ENCODE results near the gene HSPA12A. TPM values are rescaled to one million over a fixed set of nuclear protein-coding genes. Genes with fewer than 3 reads are reported as not detected.

The HSPA12A gene
- total and polyA plus RNA-seq, 9 of the 15 experiments (the other 6 are each of a cell fraction or from before 2014, with no cell fraction given), result 0.01 to 0.18 (median 0.04) TPM; not detected in 4

DNA sequence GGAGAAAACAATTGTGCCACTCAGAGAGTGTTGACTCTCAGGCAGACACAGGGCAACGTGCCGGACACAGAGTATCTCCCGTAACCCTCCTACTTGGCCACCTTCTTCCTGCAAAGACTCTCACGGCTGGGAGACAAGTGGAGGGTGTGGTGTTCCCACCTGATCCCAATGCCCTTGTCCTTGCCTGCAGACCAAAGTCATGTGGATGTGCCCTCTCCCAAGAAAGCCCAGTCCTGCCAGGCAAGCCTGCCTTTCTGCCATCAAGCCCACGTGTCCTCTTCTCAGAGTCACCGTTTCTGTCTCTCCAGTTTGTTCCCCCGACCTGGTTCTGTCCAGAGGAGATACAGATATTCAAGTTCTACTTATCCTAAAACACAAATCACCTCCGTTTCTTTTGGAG, 120.9 kb downstream of the HSPA12A start:
- ChIA-PET POLR2A (no interaction called here), CTCF (ENCODE audit: low intra/inter-chr PET ratio) (no interaction called here)
- Histone ChIP-seq H3K36me3 (ENCODE audit: control insufficient read depth, insufficient read depth, low read length) (no peaks in the 10 kb centered on the region), H2AFZ (ENCODE audit: low read depth, low read length) (no peak overlapping the region), H3K9me3 (replicated peaks; ENCODE audit: control insufficient read depth, insufficient read depth, low read depth, low read length) (no peaks in the 10 kb centered on the region), H3K4me3 (no peak overlapping the region), H3K4me2 (ENCODE audit: insufficient read depth, low read length) (no peak overlapping the region), H3K79me2 (ENCODE audit: control insufficient read depth, insufficient read depth, low read length) (no peaks in the 10 kb centered on the region), H3K27me3 (ENCODE audit: control insufficient read depth in 2 of 2, insufficient read depth in 2 of 2, low read length in 2 of 2) (no peaks in the 10 kb centered on the region), H3K9ac (ENCODE audit: insufficient read depth in 1 of 2, low read depth in 2 of 2, low read length in 2 of 2) (no peak overlapping the region), H3K4me1 (replicated peaks in 1 of 2; ENCODE audit: control insufficient read depth in 2 of 2, insufficient read depth in 2 of 2, low read length in 2 of 2) (no peaks in the 10 kb centered on the region), H3K9me1 (ENCODE audit: control insufficient read depth, insufficient read depth, low read length) (no peaks in the 10 kb centered on the region), H3K27ac (ENCODE audit: extremely low read depth, low read depth, low read length) (no peak overlapping the region), H4K20me1 (replicated peaks; ENCODE audit: control insufficient read depth, insufficient read depth, low read length) (no peaks in the 10 kb centered on the region)
- in situ Hi-C loops (cut with MboI), result no loop called here
- DNase-seq (ENCODE audit: extremely low read depth in 1 of 4, low spot score in 3 of 4), result no peak
- no TSS peak for BruUV-seq (replicated peaks)
- no peak for ATAC-seq
- FAIRE-seq, result no peak
- intact Hi-C loops (cut with micrococcal nuclease), result no loop called here
- WGBS (ENCODE audit: insufficient coverage, low coverage, missing lambda C conversion rate), result 0% methylated on average over 6 of the region's 8 CpGs
- TF ChIP-seq XRCC4 (IDR thresholded peaks at IDR 0.05; ENCODE audit: extremely low read depth, insufficient read depth, insufficient read length) (no peak), MAZ (CRISPR knock-in tag; conservative IDR thresholded peaks at IDR 0.05 in 1 of 2, IDR thresholded peaks at IDR 0.05 in 1 of 2) (no peak), EP400 (IDR thresholded peaks at IDR 0.05) (no peak), TAF9B (IDR thresholded peaks at IDR 0.05; ENCODE audit: partially characterized antibody) (no peak), SAFB (IDR thresholded peaks at IDR 0.05; ENCODE audit: borderline replicate concordance, low read depth, low read length) (no peak), ZNF224 (CRISPR knock-in tag; IDR thresholded peaks at IDR 0.05) (no peak), ZNF41 (CRISPR knock-in tag; conservative IDR thresholded peaks at IDR 0.05) (no peak), KDM5B (IDR thresholded peaks at IDR 0.05; ENCODE audit: insufficient replicate concordance, low read depth, low read length) (no peak)
- TF ChIP-seq, protein P1, sequence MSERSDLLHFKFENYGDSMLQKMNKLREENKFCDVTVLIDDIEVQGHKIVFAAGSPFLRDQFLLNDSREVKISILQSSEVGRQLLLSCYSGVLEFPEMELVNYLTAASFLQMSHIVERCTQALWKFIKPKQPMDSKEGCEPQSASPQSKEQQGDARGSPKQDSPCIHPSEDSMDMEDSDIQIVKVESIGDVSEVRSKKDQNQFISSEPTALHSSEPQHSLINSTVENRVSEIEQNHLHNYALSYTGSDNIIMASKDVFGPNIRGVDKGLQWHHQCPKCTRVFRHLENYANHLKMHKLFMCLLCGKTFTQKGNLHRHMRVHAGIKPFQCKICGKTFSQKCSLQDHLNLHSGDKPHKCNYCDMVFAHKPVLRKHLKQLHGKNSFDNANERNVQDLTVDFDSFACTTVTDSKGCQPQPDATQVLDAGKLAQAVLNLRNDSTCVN (CRISPR knock-in tag; IDR thresholded peaks at IDR 0.05), result no peak
- TF ChIP-seq, protein P2, sequence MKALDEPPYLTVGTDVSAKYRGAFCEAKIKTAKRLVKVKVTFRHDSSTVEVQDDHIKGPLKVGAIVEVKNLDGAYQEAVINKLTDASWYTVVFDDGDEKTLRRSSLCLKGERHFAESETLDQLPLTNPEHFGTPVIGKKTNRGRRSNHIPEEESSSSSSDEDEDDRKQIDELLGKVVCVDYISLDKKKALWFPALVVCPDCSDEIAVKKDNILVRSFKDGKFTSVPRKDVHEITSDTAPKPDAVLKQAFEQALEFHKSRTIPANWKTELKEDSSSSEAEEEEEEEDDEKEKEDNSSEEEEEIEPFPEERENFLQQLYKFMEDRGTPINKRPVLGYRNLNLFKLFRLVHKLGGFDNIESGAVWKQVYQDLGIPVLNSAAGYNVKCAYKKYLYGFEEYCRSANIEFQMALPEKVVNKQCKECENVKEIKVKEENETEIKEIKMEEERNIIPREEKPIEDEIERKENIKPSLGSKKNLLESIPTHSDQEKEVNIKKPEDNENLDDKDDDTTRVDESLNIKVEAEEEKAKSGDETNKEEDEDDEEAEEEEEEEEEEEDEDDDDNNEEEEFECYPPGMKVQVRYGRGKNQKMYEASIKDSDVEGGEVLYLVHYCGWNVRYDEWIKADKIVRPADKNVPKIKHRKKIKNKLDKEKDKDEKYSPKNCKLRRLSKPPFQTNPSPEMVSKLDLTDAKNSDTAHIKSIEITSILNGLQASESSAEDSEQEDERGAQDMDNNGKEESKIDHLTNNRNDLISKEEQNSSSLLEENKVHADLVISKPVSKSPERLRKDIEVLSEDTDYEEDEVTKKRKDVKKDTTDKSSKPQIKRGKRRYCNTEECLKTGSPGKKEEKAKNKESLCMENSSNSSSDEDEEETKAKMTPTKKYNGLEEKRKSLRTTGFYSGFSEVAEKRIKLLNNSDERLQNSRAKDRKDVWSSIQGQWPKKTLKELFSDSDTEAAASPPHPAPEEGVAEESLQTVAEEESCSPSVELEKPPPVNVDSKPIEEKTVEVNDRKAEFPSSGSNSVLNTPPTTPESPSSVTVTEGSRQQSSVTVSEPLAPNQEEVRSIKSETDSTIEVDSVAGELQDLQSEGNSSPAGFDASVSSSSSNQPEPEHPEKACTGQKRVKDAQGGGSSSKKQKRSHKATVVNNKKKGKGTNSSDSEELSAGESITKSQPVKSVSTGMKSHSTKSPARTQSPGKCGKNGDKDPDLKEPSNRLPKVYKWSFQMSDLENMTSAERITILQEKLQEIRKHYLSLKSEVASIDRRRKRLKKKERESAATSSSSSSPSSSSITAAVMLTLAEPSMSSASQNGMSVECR (CRISPR knock-in tag; IDR thresholded peaks at IDR 0.05), result no peak
- TF ChIP-seq, protein P3, sequence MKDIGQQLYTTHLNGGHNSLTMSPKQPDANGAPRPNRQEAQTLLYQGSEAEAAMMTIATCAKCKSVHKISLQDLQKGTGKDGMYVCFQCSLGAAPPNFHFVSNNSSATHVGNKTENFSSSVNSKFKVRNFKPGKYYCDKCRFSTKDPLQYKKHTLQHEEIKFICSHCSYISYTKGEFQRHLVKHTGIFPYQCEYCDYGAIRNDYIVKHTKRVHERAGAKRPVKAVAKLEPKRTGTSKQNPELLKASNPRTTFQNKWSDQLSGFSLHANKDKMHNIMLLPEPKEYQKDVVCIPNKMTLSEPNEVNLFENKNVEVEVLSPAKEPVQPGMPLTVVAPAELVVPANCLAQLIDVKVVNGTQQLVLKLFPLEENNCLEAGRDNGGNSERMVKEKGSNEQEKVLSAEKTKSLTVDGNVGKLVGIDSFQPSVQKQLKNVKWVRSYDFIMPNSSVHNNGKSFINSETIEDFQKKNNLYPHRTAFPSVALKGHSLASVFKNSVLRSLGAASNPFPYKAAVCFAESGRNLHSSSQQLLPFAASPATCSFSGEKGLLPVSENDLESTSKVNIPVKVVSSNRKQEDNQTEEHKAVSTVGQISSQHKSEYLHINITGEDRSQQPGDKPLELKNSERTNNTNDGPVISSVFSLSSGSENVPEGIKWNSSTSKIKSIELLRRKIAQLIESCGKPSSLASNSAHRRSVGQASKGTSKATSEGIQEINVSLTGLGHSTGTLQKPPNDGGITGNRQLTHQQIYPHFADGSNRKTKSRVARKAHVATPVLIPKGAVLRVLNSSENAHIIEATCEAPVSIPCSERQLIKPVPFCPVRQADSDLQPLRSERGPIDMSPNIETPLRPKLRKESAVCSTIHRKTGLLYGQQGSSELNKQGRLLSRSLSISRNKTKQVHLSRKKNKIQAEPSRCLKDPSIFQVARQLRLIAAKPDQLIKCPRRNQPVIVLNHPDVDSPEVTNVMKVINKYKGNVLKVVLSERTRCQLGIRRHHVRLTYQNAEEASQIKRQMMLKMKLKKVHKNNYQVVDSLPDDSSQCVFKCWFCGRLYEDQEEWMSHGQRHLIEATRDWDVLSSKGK (CRISPR knock-in tag; IDR thresholded peaks at IDR 0.05), result no peak
- TF ChIP-seq, protein P4, sequence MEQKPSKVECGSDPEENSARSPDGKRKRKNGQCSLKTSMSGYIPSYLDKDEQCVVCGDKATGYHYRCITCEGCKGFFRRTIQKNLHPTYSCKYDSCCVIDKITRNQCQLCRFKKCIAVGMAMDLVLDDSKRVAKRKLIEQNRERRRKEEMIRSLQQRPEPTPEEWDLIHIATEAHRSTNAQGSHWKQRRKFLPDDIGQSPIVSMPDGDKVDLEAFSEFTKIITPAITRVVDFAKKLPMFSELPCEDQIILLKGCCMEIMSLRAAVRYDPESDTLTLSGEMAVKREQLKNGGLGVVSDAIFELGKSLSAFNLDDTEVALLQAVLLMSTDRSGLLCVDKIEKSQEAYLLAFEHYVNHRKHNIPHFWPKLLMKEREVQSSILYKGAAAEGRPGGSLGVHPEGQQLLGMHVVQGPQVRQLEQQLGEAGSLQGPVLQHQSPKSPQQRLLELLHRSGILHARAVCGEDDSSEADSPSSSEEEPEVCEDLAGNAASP (IDR thresholded peaks at IDR 0.05), result no peak

Measured in K562 (cell line).